ENCODE measurements around the gene FIBIN. TPM values are rescaled to one million over a fixed set of nuclear protein-coding genes. Genes with fewer than 3 reads are reported as not detected.

Gene FIBIN
- total RNA-seq, 1 donor from 2014 or later = 118 TPM

DNA sequence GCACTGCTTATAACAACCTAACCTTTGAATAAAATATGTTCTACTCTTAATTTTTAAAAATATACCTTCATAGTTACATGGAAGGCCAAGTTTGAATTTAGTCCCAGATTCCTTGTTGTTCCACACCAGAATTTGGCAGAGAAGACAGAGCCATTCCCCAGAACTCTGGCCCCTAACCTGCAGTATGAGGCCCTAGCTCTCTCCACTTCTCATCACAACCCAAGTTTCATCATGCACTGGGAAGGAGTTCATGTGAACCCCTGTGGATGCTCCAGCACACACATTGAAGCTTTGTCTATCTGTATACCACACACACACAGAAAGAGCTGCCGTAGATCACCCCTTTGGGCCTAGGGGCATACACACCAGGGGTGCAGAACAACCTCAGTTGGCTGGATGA, 36.1 kb downstream of the FIBIN start:
- Histone ChIP-seq H3K4me3 (no peak overlapping the region), H3K27me3 (no peaks in the 10 kb centered on the region), H3K27ac (no peak overlapping the region), H3K36me3 (no peaks in the 10 kb centered on the region), H3K4me1 (no peaks in the 10 kb centered on the region), H3K9me3 (no peaks in the 10 kb centered on the region)
- no peak for DNase-seq (ENCODE audit: extremely low spot score in 2 of 2)
- intact Hi-C loops (cut with DNase I) = no loop called here
- TF ChIP-seq, protein P1, sequence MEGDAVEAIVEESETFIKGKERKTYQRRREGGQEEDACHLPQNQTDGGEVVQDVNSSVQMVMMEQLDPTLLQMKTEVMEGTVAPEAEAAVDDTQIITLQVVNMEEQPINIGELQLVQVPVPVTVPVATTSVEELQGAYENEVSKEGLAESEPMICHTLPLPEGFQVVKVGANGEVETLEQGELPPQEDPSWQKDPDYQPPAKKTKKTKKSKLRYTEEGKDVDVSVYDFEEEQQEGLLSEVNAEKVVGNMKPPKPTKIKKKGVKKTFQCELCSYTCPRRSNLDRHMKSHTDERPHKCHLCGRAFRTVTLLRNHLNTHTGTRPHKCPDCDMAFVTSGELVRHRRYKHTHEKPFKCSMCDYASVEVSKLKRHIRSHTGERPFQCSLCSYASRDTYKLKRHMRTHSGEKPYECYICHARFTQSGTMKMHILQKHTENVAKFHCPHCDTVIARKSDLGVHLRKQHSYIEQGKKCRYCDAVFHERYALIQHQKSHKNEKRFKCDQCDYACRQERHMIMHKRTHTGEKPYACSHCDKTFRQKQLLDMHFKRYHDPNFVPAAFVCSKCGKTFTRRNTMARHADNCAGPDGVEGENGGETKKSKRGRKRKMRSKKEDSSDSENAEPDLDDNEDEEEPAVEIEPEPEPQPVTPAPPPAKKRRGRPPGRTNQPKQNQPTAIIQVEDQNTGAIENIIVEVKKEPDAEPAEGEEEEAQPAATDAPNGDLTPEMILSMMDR (IDR thresholded peaks at IDR 0.05) = no peak

DNA sequence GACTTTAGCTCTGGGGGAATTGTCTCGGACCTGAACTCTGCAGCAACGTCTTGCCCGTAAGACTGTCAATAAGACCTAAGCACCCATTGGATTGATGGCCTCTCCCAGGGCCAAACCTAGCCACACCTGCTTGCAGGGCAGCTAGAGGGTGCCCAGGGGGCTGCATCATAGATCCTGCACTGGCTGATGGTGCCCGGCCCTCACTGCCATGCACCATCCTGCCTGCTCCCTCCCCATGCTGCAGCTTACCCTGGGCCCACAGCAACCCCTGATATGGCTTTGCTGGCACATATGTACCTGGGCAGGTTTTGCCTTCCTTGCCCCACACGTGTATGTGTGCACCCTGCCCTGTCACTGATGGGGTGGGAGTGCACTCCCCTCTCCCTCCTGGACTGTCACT, 37.8 kb downstream of the FIBIN start:
- DNase-seq (ENCODE audit: extremely low spot score in 2 of 2) = no peak
- TF ChIP-seq, protein P1 (IDR thresholded peaks at IDR 0.05) = no peak
- TF ChIP-seq POLR2AphosphoS5 (IDR thresholded peaks at IDR 0.05; ENCODE audit: insufficient read depth in 1 of 2, low read depth in 1 of 2) = no peak
- no peak for TF ChIP-seq POLR2A (IDR thresholded peaks at IDR 0.05)
- Histone ChIP-seq H3K36me3 (no peaks in the 10 kb centered on the region), H3K27ac (no peak overlapping the region), H3K27me3 (no peaks in the 10 kb centered on the region), H3K9me3 (no peaks in the 10 kb centered on the region), H3K4me1 (no peaks in the 10 kb centered on the region), H3K4me3 (no peak overlapping the region)
- intact Hi-C loops (cut with DNase I) = no loop called here

DNA sequence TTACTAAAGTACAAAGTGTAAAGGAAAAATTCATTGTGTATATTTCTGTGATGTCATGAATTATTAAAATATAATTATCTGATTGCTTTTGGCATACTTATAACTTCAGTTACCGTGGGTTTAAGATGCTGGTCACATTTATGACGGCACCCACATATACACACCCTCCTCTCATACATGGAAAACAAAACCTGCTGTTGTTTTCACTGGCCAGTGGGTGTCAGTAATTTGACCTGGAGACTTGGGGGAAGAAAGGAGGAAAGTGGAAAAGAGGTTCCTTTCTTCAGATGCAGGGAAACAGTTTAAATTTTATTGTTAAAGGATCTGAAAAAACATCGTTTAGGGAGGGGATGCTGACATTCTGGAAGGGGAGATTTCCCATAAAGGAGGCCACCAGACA, 46.0 kb downstream of the FIBIN start:
- TF ChIP-seq, protein P1 (IDR thresholded peaks at IDR 0.05) = no peak
- TF ChIP-seq POLR2A (IDR thresholded peaks at IDR 0.05) (no peak), POLR2AphosphoS5 (IDR thresholded peaks at IDR 0.05; ENCODE audit: insufficient read depth in 1 of 2, low read depth in 1 of 2) (no peak)
- Histone ChIP-seq H3K36me3 (no peaks in the 10 kb centered on the region), H3K4me3 (no peak overlapping the region), H3K27me3 (no peaks in the 10 kb centered on the region), H3K4me1 (peaks cover 21% of the 10 kb centered on the region), H3K27ac (peak overlapping the region; percentile 45), H3K9me3 (no peaks in the 10 kb centered on the region)
- intact Hi-C loops (cut with DNase I) = no loop called here
- no peak for DNase-seq (ENCODE audit: extremely low spot score in 2 of 2)

DNA sequence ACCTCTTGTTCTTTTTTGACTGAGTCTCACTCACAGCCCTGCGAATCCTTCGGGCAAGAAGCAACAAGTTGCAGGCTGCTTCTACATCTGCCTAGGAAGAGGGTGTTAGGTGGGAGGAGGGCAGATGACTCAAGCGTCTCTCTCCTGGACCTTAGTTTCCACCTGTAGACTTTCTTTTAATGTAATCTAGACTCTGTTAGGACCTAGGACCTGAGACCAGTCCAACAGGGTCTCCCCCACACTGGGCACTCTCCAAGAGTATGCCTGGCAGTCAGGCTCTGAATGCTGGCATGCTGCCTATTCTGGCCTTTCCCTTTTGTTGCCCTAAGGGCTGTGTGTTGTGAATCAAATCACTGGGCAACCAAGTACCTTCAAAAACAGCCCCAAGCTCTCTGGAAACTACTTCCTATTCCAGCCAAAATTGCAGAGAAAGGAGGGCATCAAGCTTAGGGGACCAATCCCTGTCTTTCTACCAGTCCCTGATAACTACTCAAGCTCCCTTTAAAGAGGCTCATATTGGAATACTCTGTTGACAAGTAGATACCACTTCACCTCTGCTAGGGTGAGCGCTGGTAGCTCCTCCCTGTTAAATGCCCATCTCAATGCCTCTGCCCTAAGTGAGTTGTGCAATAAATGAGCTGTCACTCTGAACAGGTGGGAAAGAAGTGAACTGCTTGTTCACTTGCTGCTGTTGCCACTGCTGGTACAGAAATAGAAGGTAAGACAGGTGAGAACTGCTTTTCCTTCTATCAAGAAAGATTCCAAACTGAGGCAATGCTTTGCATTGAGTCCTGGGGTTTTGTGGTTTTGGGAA, 46.6 kb downstream of the FIBIN start, which contains the start of gene BBOX1:
Gene BBOX1, plus strand, starts transcription at position 514 of the 814 bp plus-strand sequence. CDS start 14,616 bp downstream, outside the sequence.
- Histone ChIP-seq H3K27ac (peak within 1 kb of the TSS; percentile 45), H3K36me3 (no peaks in the 10 kb centered on the region), H3K27me3 (no peaks in the 10 kb centered on the region), H3K9me3 (no peaks in the 10 kb centered on the region), H3K4me1 (peaks cover 21% of the 10 kb centered on the region), H3K4me3 (no peak within 1 kb of the TSS)
- TF ChIP-seq POLR2A (IDR thresholded peaks at IDR 0.05) = no peak
- TF ChIP-seq POLR2AphosphoS5 (IDR thresholded peaks at IDR 0.05; ENCODE audit: insufficient read depth in 1 of 2, low read depth in 1 of 2) = no peak
- TF ChIP-seq, protein P1 (IDR thresholded peaks at IDR 0.05) = no peak
- DNase-seq (ENCODE audit: extremely low spot score in 2 of 2) = no peak
- intact Hi-C loops (cut with DNase I) = no loop called here
